Pancreas (tissue), 10 donors: ENCODE results near the gene ST7. TPM values are rescaled to one million over a fixed set of nuclear protein-coding genes. Genes with fewer than 3 reads are reported as not detected.

Experiments used
- ATAC-seq, 4 donors: fragments of 200-7000 bp; cut with Tn5 transposase; one replicate each; pipeline versions ENCODE4 v1.8.0 to v1.9.1; 2020; ENCODE audit warnings: mild to moderate bottlenecking in 4 of 4, moderate library complexity in 4 of 4
- DNase-seq, 6 donors: peaks; one replicate each; pipeline ENCODE4 v3.0.0-alpha.2; 2020
- FAIRE-seq: peaks from 2 replicates; lab custom pipeline; 2012; peaks lifted over from hg19 to GRCh38; lab: Jason Lieb, UNC
- H3K27ac ChIP-seq, 4 donors: fragments of 200-600 bp; sonication (generic); 1 replicate in 3 of 4; 2 replicates in 1 of 4; pipeline versions ENCODE4 v1.5.0 to v1.8.0; 2020
- H3K27me3 ChIP-seq, 4 donors: fragments of 200-600 bp; one replicate each; pipeline ENCODE4 v1.8.0; 2021
- H3K36me3 ChIP-seq, 3 donors: fragments of 200-600 bp; sonication (generic) in 1 of 3; one replicate each; pipeline versions ENCODE4 v1.5.0 to v1.8.0; 2020 to 2021
- H3K4me1 ChIP-seq, 3 donors: fragments of 200-600 bp; one replicate each; pipeline ENCODE4 v1.8.0; 2021
- H3K4me3 ChIP-seq, 4 donors: fragments of 200-600 bp; sonication (generic) in 2 of 4; one replicate each; pipeline versions ENCODE4 v1.5.0 to v1.8.0; 2020 to 2021
- H3K9me3 ChIP-seq, 4 donors: fragments of 200-600 bp; one replicate each; pipeline ENCODE4 v1.8.0; 2021
- CTCF ChIP-seq, 4 donors: fragments of 200-600 bp; sonication (generic) in 3 of 4; IDR thresholded peaks; one replicate each; pipeline versions ENCODE4 v1.5.0 to v1.8.0; 2021; ENCODE audit warnings: antibody characterized with exemption in 4 of 4
- WGBS, 2 donors: extraction: QIAGEN DNeasy Blood & Tissue Kit; methylation state at CpG; one replicate each; pipeline ENCODE4 v1.1.7; 2013; 5-methylcytosine and 5-hydroxymethylcytosine counted together
- intact Hi-C, 3 donors: fragments of 100-400 bp; cut with DNase I; formaldehyde crosslinking; loops; one replicate each; pipeline versions ENCODE4 v1.11.1 to v1.14.2; 2022
- polyA plus RNA-seq, 2 donors: library from polyadenylated mRNA; stranded (reverse); fragments of 200-250 nt; gene quantifications; one replicate each; pipeline ENCODE4 v1.2.3, GENCODE V29; 2013
- total RNA-seq, 6 donors: library from RNA; stranded (reverse); fragmentation: NEBNext Ultra II Directional in 4 of 6; extraction: Animal tissue kit (Norgen Biotek cat#: 25700) in 4 of 6; gene quantifications; one replicate each; pipeline versions ENCODE4 v1.2.1 to v1.2.4, GENCODE V29; 2021 to 2023
- donor health status: healthy with polysubstance abuse.
- donor health status: DM: no; HTN: no; CAD: no; lungs with moderate emphysema.
- donor health status: DM: no; HTN: no; CAD: no.
- donor health status: control.
- donor health status: control.
- donor health status: Bipolar disorder and iron deficiency.
- donor health status: DM: yes; HTN: yes; CAD: no.
- donor health status: DM: no; HTN: no; CAD: no.
- donor health status: DM: no; HTN: no; CAD: no.
- donor health status: DM: yes; HTN: yes; CAD: no.

The ST7 gene
- total and polyA plus RNA-seq, 8 donors, result 8.2 to 20.2 (median 17.1) TPM

GRCh38 chr7:117200786-117201458 is 247.6 kb downstream of the ST7 start:
- WGBS, 2 donors, result 93% methylated on average over 4 of the region's 4 CpGs
- no peaks in the 10 kb centered on the region for H3K4me1 ChIP-seq
- TF ChIP-seq CTCF (IDR thresholded peaks at IDR 0.05), result no peak
- FAIRE-seq (no peak), DNase-seq (no peak), ATAC-seq (no peak)
- no peaks in the 10 kb centered on the region for H3K27me3 ChIP-seq
- H3K9me3 ChIP-seq, result no peaks in the 10 kb centered on the region
- no peaks in the 10 kb centered on the region for H3K36me3 ChIP-seq
- H3K4me3 ChIP-seq, result no peak overlapping the region
- H3K27ac ChIP-seq, result no peak overlapping the region
- intact Hi-C loops, result no loop called here

GRCh38 chr7:117202511-117202910 is 249.2 kb downstream of the ST7 start:
- Histone ChIP-seq H3K36me3 (no peaks in the 10 kb centered on the region), H3K27me3 (no peaks in the 10 kb centered on the region), H3K9me3 (no peaks in the 10 kb centered on the region), H3K4me3 (no peak overlapping the region), H3K27ac (no peak overlapping the region), H3K4me1 (no peaks in the 10 kb centered on the region)
- WGBS, 2 donors, result 73 to 75% methylated on average over 3 of the region's 3 CpGs
- ATAC-seq (peak in 1 of 4 donors; percentile 29), DNase-seq (no peak), FAIRE-seq (no peak)
- intact Hi-C loops, result no loop called here
- TF ChIP-seq CTCF (IDR thresholded peaks at IDR 0.05), result no peak

GRCh38 chr7:117203205-117203604 is 249.9 kb downstream of the ST7 start:
- intact Hi-C loops, result no loop called here

GRCh38 chr7:117205873-117206272 is 252.6 kb downstream of the ST7 start:
- no peak overlapping the region for H3K27ac ChIP-seq
- intact Hi-C loops, result no loop called here
- DNase-seq (no peak), FAIRE-seq (no peak), ATAC-seq (no peak)
- H3K36me3 ChIP-seq, result no peaks in the 10 kb centered on the region
- H3K9me3 ChIP-seq, result no peaks in the 10 kb centered on the region
- H3K4me1 ChIP-seq, result no peaks in the 10 kb centered on the region
- 91 to 93% methylated on average over 2 of the region's 2 CpGs for WGBS, 2 donors
- no peak overlapping the region for H3K4me3 ChIP-seq
- no peaks in the 10 kb centered on the region for H3K27me3 ChIP-seq
- TF ChIP-seq CTCF (IDR thresholded peaks at IDR 0.05), result no peak

More at GRCh38 chr7:117203205-117203604, 249.9 kb downstream of the ST7 start:
- Histone ChIP-seq H3K9me3 (no peaks in the 10 kb centered on the region), H3K36me3 (no peaks in the 10 kb centered on the region), H3K27ac (no peak overlapping the region), H3K27me3 (no peaks in the 10 kb centered on the region), H3K4me1 (no peaks in the 10 kb centered on the region), H3K4me3 (no peak overlapping the region)
- ATAC-seq, result no peak
- no peak for TF ChIP-seq CTCF (IDR thresholded peaks at IDR 0.05)
- DNase-seq, result no peak
- WGBS, 2 donors, result 93 to 100% methylated on average over 1 of the region's 1 CpG
- no peak for FAIRE-seq

GRCh38 chr7:117208257-117208656 is 255.0 kb downstream of the ST7 start:
- DNase-seq (no peak), FAIRE-seq (no peak), ATAC-seq (no peak)
- intact Hi-C loops, result no loop called here
- 87 to 89% methylated on average over 4 of the region's 4 CpGs for WGBS, 2 donors
- Histone ChIP-seq H3K4me3 (no peak overlapping the region), H3K27me3 (no peaks in the 10 kb centered on the region), H3K36me3 (no peaks in the 10 kb centered on the region), H3K9me3 (no peaks in the 10 kb centered on the region), H3K4me1 (no peaks in the 10 kb centered on the region), H3K27ac (no peak overlapping the region)
- TF ChIP-seq CTCF (IDR thresholded peaks at IDR 0.05), result no peak
